SU-DHL-6 (cell line): ENCODE measurements around the gene FSTL4.

Experiments
- H2AFZ ChIP-seq: fragments of 200-600 bp; sonication (generic); 2 replicates; pipeline ENCODE4 v1.6.1; 2014; ENCODE audit warnings: low read depth, mild to moderate bottlenecking, moderate library complexity, mixed read lengths, antibody characterized with exemption, low read length; ENCODE audit not compliant: severe bottlenecking
- H3F3A ChIP-seq: fragments of 200-600 bp; shearing (Covaris generic); 2 replicates; pipeline ENCODE4 v1.6.0; 2016; ENCODE audit warnings: antibody characterized with exemption, mild to moderate bottlenecking; ENCODE audit not compliant: insufficient read depth
- H3K27ac ChIP-seq: fragments of 200-600 bp; sonication (generic); 2 replicates; pipeline ENCODE4 v1.5.1; 2016; ENCODE audit warnings: low read depth, mild to moderate bottlenecking, low read length, moderate library complexity, mixed read lengths
- H3K27me3 ChIP-seq: fragments of 200-600 bp; sonication (generic), shearing (Covaris generic); 2 replicates; pipeline ENCODE4 v1.6.0; 2014; ENCODE audit warnings: mild to moderate bottlenecking, low read length
- H3K36me3 ChIP-seq: fragments of 200-600 bp; sonication (generic); 2 replicates; pipeline ENCODE4 v1.6.1; 2014; ENCODE audit warnings: mild to moderate bottlenecking, low read length, mixed read lengths
- H3K4me2 ChIP-seq: fragments of 300-600, 200-600 bp; shearing (Covaris generic), sonication (generic); 2 replicates; pipeline ENCODE4 v1.6.0; 2014; ENCODE audit warnings: low read length, low read depth, mild to moderate bottlenecking; ENCODE audit not compliant: poor library complexity, severe bottlenecking
- H3K4me3 ChIP-seq: fragments of 200-600 bp; sonication (generic); 2 replicates; pipeline ENCODE4 v1.5.1; 2014; ENCODE audit warnings: antibody characterized with exemption, low read length, mild to moderate bottlenecking, mixed read lengths; ENCODE audit not compliant: insufficient read depth, poor library complexity, severe bottlenecking
- H3K79me2 ChIP-seq: fragments of 200-600 bp; sonication (generic); 2 replicates; pipeline ENCODE4 v1.6.1; 2014; ENCODE audit warnings: mild to moderate bottlenecking, low read length, moderate library complexity; ENCODE audit not compliant: insufficient read depth
- H3K9ac ChIP-seq: fragments of 200-600 bp; sonication (generic); 2 replicates; pipeline ENCODE4 v1.7.0; 2014; ENCODE audit warnings: mild to moderate bottlenecking, low read length
- H3K9me2 ChIP-seq: fragments of 200-600 bp; sonication (generic); replicated peaks from 2 replicates; pipeline ENCODE4 v1.6.1; 2014; ENCODE audit warnings: low read length; ENCODE audit not compliant: insufficient read depth
- H3K9me3 ChIP-seq: fragments of 200-600 bp; sonication (generic); 2 replicates; pipeline ENCODE4 v1.6.1; 2014; ENCODE audit warnings: low read length, mixed read lengths; ENCODE audit not compliant: insufficient read depth
- H4K20me1 ChIP-seq: fragments of 200-600 bp; sonication (generic); 2 replicates; pipeline ENCODE4 v1.6.1; 2014; ENCODE audit warnings: low read depth, mild to moderate bottlenecking, antibody characterized with exemption, low read length, moderate library complexity, mixed read lengths
- EZH2phosphoT487 ChIP-seq: fragments of 200-600 bp; sonication (generic), shearing (Covaris generic); conservative IDR thresholded peaks from 2 replicates; pipeline ENCODE4 v1.6.1; 2018; ENCODE audit warnings: mild to moderate bottlenecking, antibody characterized with exemption, low read length, moderate library complexity, mixed read lengths
- TF ChIP-seq, protein P1 (sequence below): fragments of 200-600 bp; sonication (generic); IDR thresholded peaks from one replicate; pipeline ENCODE4 v1.5.1; 2017; ENCODE audit warnings: antibody characterized with exemption, mild to moderate bottlenecking, low read length, moderate library complexity; ENCODE audit not compliant: insufficient read depth, poor library complexity, severe bottlenecking

FSTL4 gene

DNA sequence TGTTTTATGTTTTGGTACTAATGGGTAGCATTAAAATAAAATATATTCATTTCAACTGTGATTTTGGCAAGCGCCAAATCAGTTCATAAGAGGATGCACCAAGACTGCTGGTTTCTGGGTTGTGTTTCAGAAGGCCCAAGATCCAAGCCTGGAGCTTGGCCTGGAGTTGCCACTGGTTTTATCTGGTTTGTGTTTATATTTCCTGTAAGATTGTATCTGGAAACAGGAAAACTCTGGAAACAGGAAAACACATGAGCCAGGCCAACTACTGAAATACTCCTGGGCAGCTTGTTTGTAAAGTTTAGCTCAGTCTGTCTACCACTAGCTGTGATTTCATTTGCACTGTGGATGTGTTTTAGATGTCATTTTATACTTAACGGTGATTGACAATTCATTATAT lies 5.5 kb downstream of the FSTL4 start:
- Histone ChIP-seq H3K4me3 (no peak overlapping the region), H4K20me1 (no peaks in the 10 kb centered on the region), H3K4me2 (no peak overlapping the region), H3K9me3 (no peaks in the 10 kb centered on the region), H3K27me3 (0 out of 2 replicates have a peak, but pooled peaks cover 5% of the 10 kb centered on the region), H3K27ac (no peak overlapping the region), H3F3A (no peaks in the 10 kb centered on the region), H3K36me3 (no peaks in the 10 kb centered on the region), H2AFZ (no peak overlapping the region), H3K9me2 (no peaks in the 10 kb centered on the region), H3K79me2 (no peaks in the 10 kb centered on the region), H3K9ac (no peak overlapping the region)
- TF ChIP-seq, protein P1, sequence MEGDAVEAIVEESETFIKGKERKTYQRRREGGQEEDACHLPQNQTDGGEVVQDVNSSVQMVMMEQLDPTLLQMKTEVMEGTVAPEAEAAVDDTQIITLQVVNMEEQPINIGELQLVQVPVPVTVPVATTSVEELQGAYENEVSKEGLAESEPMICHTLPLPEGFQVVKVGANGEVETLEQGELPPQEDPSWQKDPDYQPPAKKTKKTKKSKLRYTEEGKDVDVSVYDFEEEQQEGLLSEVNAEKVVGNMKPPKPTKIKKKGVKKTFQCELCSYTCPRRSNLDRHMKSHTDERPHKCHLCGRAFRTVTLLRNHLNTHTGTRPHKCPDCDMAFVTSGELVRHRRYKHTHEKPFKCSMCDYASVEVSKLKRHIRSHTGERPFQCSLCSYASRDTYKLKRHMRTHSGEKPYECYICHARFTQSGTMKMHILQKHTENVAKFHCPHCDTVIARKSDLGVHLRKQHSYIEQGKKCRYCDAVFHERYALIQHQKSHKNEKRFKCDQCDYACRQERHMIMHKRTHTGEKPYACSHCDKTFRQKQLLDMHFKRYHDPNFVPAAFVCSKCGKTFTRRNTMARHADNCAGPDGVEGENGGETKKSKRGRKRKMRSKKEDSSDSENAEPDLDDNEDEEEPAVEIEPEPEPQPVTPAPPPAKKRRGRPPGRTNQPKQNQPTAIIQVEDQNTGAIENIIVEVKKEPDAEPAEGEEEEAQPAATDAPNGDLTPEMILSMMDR, result no peak
- TF ChIP-seq EZH2phosphoT487, result no peak

DNA sequence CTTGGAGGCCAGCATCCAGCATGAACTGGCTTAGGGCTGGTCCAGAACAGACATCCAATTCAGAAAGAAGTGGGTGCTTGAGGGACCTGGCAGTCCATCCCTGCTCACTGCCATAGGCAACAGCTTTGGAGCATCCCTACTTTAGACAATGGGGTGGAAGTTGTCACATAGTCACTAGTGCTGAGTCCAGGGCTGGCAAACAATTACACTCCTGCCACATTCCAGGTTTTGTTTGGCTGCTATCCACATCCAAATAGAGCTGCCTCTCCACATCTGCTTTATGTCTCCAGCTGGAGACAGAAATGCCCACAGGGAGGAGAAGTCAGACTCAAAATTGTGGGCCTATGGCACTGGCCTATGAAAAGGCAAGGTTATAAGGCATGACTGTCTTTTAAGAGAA lies 7.0 kb downstream of the FSTL4 start:
- Histone ChIP-seq H4K20me1 (no peaks in the 10 kb centered on the region), H3K9me2 (no peaks in the 10 kb centered on the region), H3K4me2 (no peak overlapping the region), H3K27ac (no peak overlapping the region), H2AFZ (no peak overlapping the region), H3K9me3 (no peaks in the 10 kb centered on the region), H3K79me2 (no peaks in the 10 kb centered on the region), H3F3A (no peaks in the 10 kb centered on the region), H3K9ac (no peak overlapping the region), H3K36me3 (no peaks in the 10 kb centered on the region), H3K27me3 (0 out of 2 replicates have a peak, but pooled peaks cover 5% of the 10 kb centered on the region), H3K4me3 (no peak overlapping the region)
- TF ChIP-seq, protein P1, result no peak

DNA sequence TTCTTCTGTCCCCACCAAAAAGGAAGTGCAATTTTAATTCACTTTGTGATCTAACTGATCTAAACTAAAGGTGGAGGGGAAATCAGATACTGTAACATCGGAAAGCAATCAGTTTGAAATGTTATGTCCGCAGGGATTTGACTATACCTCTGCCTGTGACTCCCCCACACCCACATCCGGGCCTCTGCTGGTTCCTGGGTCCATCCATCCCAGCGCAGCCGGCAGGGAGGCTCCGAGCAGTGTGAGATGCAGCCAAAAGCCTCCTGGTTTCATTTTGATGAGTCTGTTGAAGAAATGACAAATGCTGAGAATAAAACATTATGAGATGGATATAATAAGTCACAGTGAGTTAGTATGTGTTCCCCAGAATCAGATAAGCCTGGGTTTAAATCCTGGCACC lies 8.6 kb downstream of the FSTL4 start:
- Histone ChIP-seq H2AFZ (no peak overlapping the region), H3K9me3 (no peaks in the 10 kb centered on the region), H3K4me2 (no peak overlapping the region), H3K9me2 (no peaks in the 10 kb centered on the region), H3K9ac (no peak overlapping the region), H3F3A (no peaks in the 10 kb centered on the region), H3K4me3 (no peak overlapping the region), H3K36me3 (no peaks in the 10 kb centered on the region), H4K20me1 (no peaks in the 10 kb centered on the region), H3K27me3 (0 out of 2 replicates have a peak, but pooled peaks cover 5% of the 10 kb centered on the region), H3K27ac (no peak overlapping the region), H3K79me2 (no peaks in the 10 kb centered on the region)
- TF ChIP-seq, protein P1, result no peak
- TF ChIP-seq EZH2phosphoT487, result no peak
